Measurements from ENCODE around the gene SMYD3. TPM values are rescaled to one million over a fixed set of nuclear protein-coding genes. Genes with fewer than 3 reads are reported as not detected.

SMYD3 gene
- total RNA-seq, 1 experiment from 2014 or later = 69.6 TPM

- DNase-seq (ENCODE audit: low spot score) = no peak
- in situ Hi-C loops (cut with HindIII; ENCODE audit: low sequenced_read_pairs) = no loop called here
Observed at GRCh38 chr1:246176126-246177024, 330.7 kb downstream of the SMYD3 start.

- in situ Hi-C loops (cut with HindIII; ENCODE audit: low sequenced_read_pairs) = no loop called here
- no peak for DNase-seq (ENCODE audit: low spot score)
Observed at GRCh38 chr1:246170574-246171261, 336.4 kb downstream of the SMYD3 start.

GRCh38 chr1:246169486-246169885, 337.6 kb downstream of the SMYD3 start:
- in situ Hi-C loops (cut with HindIII; ENCODE audit: low sequenced_read_pairs) = no loop called here
- no peak for DNase-seq (ENCODE audit: low spot score)

- DNase-seq (ENCODE audit: low spot score) = no peak
- in situ Hi-C loops (cut with HindIII; ENCODE audit: low sequenced_read_pairs) = no loop called here
Observed at GRCh38 chr1:246169019-246169418, 338.1 kb downstream of the SMYD3 start.

- DNase-seq (ENCODE audit: low spot score) = no peak
- in situ Hi-C loops (cut with HindIII; ENCODE audit: low sequenced_read_pairs) = no loop called here
Observed at GRCh38 chr1:246166841-246167240, 340.2 kb downstream of the SMYD3 start.

GRCh38 chr1:246165826-246166709, 341.0 kb downstream of the SMYD3 start:
- in situ Hi-C loops (cut with HindIII; ENCODE audit: low sequenced_read_pairs) = no loop called here
- no peak for DNase-seq (ENCODE audit: low spot score)

- in situ Hi-C loops (cut with HindIII; ENCODE audit: low sequenced_read_pairs) = no loop called here
- no peak for DNase-seq (ENCODE audit: low spot score)
Observed at GRCh38 chr1:246164764-246165163, 342.3 kb downstream of the SMYD3 start.

- no peak for DNase-seq (ENCODE audit: low spot score)
- in situ Hi-C loops (cut with HindIII; ENCODE audit: low sequenced_read_pairs) = no loop called here
Observed at GRCh38 chr1:246162560-246162959, 344.5 kb downstream of the SMYD3 start.

GRCh38 chr1:246161626-246162025, 345.5 kb downstream of the SMYD3 start:
- in situ Hi-C loops (cut with HindIII; ENCODE audit: low sequenced_read_pairs) = no loop called here
- no peak for DNase-seq (ENCODE audit: low spot score)

GRCh38 chr1:246160905-246161304, 346.2 kb downstream of the SMYD3 start:
- in situ Hi-C loops (cut with HindIII; ENCODE audit: low sequenced_read_pairs) = no loop called here
- no peak for DNase-seq (ENCODE audit: low spot score)

GRCh38 chr1:246160374-246160773, 346.7 kb downstream of the SMYD3 start:
- in situ Hi-C loops (cut with HindIII; ENCODE audit: low sequenced_read_pairs) = no loop called here
- no peak for DNase-seq (ENCODE audit: low spot score)

GRCh38 chr1:246159279-246160227, 347.5 kb downstream of the SMYD3 start:
- no peak for DNase-seq (ENCODE audit: low spot score)
- in situ Hi-C loops (cut with HindIII; ENCODE audit: low sequenced_read_pairs) = no loop called here

- no peak for DNase-seq (ENCODE audit: low spot score)
- in situ Hi-C loops (cut with HindIII; ENCODE audit: low sequenced_read_pairs) = no loop called here
Observed at GRCh38 chr1:246158131-246158530, 348.9 kb downstream of the SMYD3 start.

GRCh38 chr1:246157516-246157915, 349.6 kb downstream of the SMYD3 start:
- no peak for DNase-seq (ENCODE audit: low spot score)
- in situ Hi-C loops (cut with HindIII; ENCODE audit: low sequenced_read_pairs) = no loop called here

- no peak for DNase-seq (ENCODE audit: low spot score)
- in situ Hi-C loops (cut with HindIII; ENCODE audit: low sequenced_read_pairs) = no loop called here
Observed at GRCh38 chr1:246156847-246157246, 350.2 kb downstream of the SMYD3 start.

- in situ Hi-C loops (cut with HindIII; ENCODE audit: low sequenced_read_pairs) = no loop called here
- DNase-seq (ENCODE audit: low spot score) = no peak
Observed at GRCh38 chr1:246155923-246156322, 351.2 kb downstream of the SMYD3 start.

GRCh38 chr1:246153796-246154212, 353.3 kb downstream of the SMYD3 start:
- DNase-seq (ENCODE audit: low spot score) = no peak
- in situ Hi-C loops (cut with HindIII; ENCODE audit: low sequenced_read_pairs) = no loop called here

- in situ Hi-C loops (cut with HindIII; ENCODE audit: low sequenced_read_pairs) = no loop called here
- no peak for DNase-seq (ENCODE audit: low spot score)
Observed at GRCh38 chr1:246152986-246153431, 354.1 kb downstream of the SMYD3 start.
